Hepatocyte (in vitro differentiated cells): ENCODE measurements around the gene WNT6. TPM values are rescaled to one million over a fixed set of nuclear protein-coding genes. Genes with fewer than 3 reads are reported as not detected.

ENCODE experiments used
- DNase-seq: peaks from one replicate; pipeline ENCODE4 v3.0.0-alpha.2; 2016; ENCODE audit warnings: low spot score
- H2AFZ ChIP-seq: fragments of 200-600 bp; sonication (generic); 2 replicates; pipeline ENCODE4 v1.6.0; 2016; ENCODE audit warnings: antibody characterized with exemption, mild to moderate bottlenecking
- H3K27ac ChIP-seq: fragments of 200-600 bp; sonication (generic); 2 replicates; pipeline ENCODE4 v1.5.1; 2016; ENCODE audit warnings: mild to moderate bottlenecking
- H3K27me3 ChIP-seq: fragments of 200-600 bp; sonication (generic); 2 replicates; pipeline ENCODE4 v1.6.1; 2016
- H3K36me3 ChIP-seq: fragments of 200-600 bp; sonication (generic); replicated peaks from 2 replicates; pipeline ENCODE4 v1.5.1; 2016; ENCODE audit warnings: low read depth; ENCODE audit not compliant: insufficient read depth
- H3K4me1 ChIP-seq: fragments of 200-600 bp; sonication (generic); 2 replicates; pipeline ENCODE4 v1.5.1; 2016; ENCODE audit warnings: mild to moderate bottlenecking, moderate library complexity; ENCODE audit not compliant: insufficient read depth
- H3K4me2 ChIP-seq: fragments of 200-600 bp; sonication (generic); 2 replicates; pipeline ENCODE4 v1.6.0; 2016
- H3K4me3 ChIP-seq: fragments of 200-600 bp; sonication (generic); 2 replicates; pipeline ENCODE4 v1.5.1; 2016; ENCODE audit warnings: mild to moderate bottlenecking
- H3K79me2 ChIP-seq: fragments of 200-600 bp; sonication (generic); 2 replicates; pipeline ENCODE4 v1.6.0; 2017; ENCODE audit warnings: mild to moderate bottlenecking
- H3K9me2 ChIP-seq: fragments of 200-600 bp; sonication (generic); replicated peaks from 2 replicates; pipeline ENCODE4 v1.6.0; 2017; ENCODE audit warnings: mild to moderate bottlenecking; ENCODE audit not compliant: insufficient read depth
- H3K9me3 ChIP-seq: fragments of 200-600 bp; sonication (generic); 2 replicates; pipeline ENCODE4 v1.5.1; 2016; ENCODE audit warnings: low read depth, mild to moderate bottlenecking
- H4K20me1 ChIP-seq: fragments of 200-600 bp; sonication (generic); 2 replicates; pipeline ENCODE4 v1.6.0; 2016; ENCODE audit warnings: mild to moderate bottlenecking; ENCODE audit not compliant: insufficient read depth, poor library complexity, severe bottlenecking
- EZH2 ChIP-seq: fragments of 200-600 bp; sonication (generic); IDR thresholded peaks from 2 replicates; pipeline ENCODE4 v1.6.1; 2016; ENCODE audit warnings: antibody characterized with exemption, mild to moderate bottlenecking, borderline replicate concordance
- EZH2phosphoT487 ChIP-seq: fragments of 200-600 bp; sonication (generic); IDR thresholded peaks from one replicate; pipeline ENCODE4 v1.6.1; 2018; ENCODE audit warnings: antibody characterized with exemption, mild to moderate bottlenecking, low read depth, moderate library complexity; ENCODE audit not compliant: unreplicated experiment, severe bottlenecking
- WGBS: methylation state at CpG from one replicate; pipeline ENCODE4 v1.1.6; 2016; ENCODE audit warnings: low lambda C conversion rate; ENCODE audit errors: missing lambda C conversion rate; 5-methylcytosine and 5-hydroxymethylcytosine counted together
- polyA plus RNA-seq: library from polyadenylated mRNA; unstranded; fragments of >200 nt; fragmentation: Nextera tagmentation; extraction: Ambion mirVana; gene quantifications from 2 replicates; pipeline ENCODE4 v1.2.1, GENCODE V29; 2016
- total RNA-seq: library from RNA; depleted of rRNA; stranded (reverse); fragments of >200 nt; gene quantifications from 2 replicates; pipeline ENCODE4 v1.2.3, GENCODE V29; 2014
- TF ChIP-seq, protein P1 (sequence below): fragments of 200-600 bp; sonication (generic); IDR thresholded peaks from 2 replicates; pipeline ENCODE4 v1.5.1; 2016; ENCODE audit warnings: antibody characterized with exemption, mild to moderate bottlenecking; ENCODE audit not compliant: poor library complexity

WNT6 gene
- total and polyA plus RNA-seq, 2 experiments from 2014 or later = 7.1 to 22.8 TPM

DNA sequence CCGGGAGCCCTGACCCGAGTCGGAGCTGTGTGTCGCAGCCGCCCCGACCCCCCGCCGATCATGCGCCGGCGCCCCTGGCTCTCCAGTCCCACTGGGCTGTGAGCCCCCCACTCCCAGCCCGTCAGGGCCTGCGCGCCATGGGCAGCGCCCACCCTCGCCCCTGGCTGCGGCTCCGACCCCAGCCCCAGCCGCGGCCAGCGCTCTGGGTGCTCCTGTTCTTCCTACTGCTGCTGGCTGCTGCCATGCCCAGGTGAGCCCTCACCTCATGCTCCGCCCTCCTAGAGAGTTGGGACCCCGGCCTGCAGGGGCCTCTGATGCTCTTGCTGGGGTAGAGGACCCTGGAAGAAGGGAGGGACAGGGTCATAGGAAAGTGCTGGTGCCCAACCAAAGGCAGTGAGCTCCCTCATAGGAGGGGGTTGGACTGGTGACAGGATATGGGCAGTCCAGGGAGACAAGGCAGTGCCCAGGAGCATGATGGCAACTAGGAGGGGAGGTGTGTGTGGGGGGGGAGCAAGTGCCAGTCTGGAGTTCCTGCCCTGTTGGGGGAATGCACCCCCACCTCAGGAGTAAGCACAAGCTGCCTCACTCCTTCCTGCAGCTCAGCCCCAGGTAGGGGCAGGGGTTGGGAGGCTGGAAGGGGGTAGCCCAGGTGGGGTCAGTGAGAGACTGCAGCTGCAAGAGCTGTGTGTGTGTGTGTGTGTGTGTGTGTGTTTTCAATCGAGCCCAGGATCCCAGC is 21.4 kb downstream of the WNT6 start:
- no peak overlapping the region for H3K4me3 ChIP-seq
- no peaks in the 10 kb centered on the region for H3K36me3 ChIP-seq
- WGBS = 28% methylated on average over 12 of the region's 24 CpGs
- no peak overlapping the region for H2AFZ ChIP-seq
- no peaks in the 10 kb centered on the region for H3K79me2 ChIP-seq
- H3K4me1 ChIP-seq = peaks cover 13% of the 10 kb centered on the region
- peaks cover 81% of the 10 kb centered on the region for H3K27me3 ChIP-seq
- peak overlapping the region; percentile 87 for H3K4me2 ChIP-seq
- no peak for DNase-seq
- H3K9me3 ChIP-seq = no peaks in the 10 kb centered on the region
- no peaks in the 10 kb centered on the region for H4K20me1 ChIP-seq
- H3K27ac ChIP-seq = no peak overlapping the region
- no peak for TF ChIP-seq EZH2
- TF ChIP-seq, protein P1, sequence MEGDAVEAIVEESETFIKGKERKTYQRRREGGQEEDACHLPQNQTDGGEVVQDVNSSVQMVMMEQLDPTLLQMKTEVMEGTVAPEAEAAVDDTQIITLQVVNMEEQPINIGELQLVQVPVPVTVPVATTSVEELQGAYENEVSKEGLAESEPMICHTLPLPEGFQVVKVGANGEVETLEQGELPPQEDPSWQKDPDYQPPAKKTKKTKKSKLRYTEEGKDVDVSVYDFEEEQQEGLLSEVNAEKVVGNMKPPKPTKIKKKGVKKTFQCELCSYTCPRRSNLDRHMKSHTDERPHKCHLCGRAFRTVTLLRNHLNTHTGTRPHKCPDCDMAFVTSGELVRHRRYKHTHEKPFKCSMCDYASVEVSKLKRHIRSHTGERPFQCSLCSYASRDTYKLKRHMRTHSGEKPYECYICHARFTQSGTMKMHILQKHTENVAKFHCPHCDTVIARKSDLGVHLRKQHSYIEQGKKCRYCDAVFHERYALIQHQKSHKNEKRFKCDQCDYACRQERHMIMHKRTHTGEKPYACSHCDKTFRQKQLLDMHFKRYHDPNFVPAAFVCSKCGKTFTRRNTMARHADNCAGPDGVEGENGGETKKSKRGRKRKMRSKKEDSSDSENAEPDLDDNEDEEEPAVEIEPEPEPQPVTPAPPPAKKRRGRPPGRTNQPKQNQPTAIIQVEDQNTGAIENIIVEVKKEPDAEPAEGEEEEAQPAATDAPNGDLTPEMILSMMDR = no peak
- H3K9me2 ChIP-seq = no peaks in the 10 kb centered on the region

DNA sequence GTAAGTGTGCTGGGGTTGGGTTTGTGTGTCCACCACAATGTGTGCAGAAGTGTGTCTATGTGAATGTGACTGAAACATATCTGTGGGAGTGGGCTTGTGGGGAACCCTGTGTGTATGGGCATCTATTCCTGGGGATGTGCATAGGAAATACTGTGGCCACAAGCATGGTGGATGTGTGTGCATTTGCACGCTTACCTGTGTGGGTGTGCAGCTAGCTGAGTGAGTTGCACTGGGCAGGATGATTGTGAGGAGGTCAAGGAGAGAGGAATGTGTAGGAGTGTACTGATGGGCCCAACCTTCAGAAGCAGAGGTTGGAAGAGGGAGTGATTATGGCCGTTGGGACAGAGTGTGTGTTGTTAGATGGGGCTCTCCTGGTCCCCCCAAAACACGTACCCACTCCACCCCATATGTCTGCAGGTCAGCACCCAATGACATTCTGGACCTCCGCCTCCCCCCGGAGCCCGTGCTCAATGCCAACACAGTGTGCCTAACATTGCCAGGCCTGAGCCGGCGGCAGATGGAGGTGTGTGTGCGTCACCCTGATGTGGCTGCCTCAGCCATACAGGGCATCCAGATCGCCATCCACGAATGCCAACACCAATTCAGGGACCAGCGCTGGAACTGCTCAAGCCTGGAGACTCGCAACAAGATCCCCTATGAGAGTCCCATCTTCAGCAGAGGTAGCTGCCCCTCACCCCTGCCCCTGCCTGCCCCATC is 22.3 kb downstream of the WNT6 start:
- Histone ChIP-seq H3K79me2 (no peaks in the 10 kb centered on the region), H3K27ac (no peak overlapping the region), H4K20me1 (no peaks in the 10 kb centered on the region), H3K4me3 (no peak overlapping the region), H3K27me3 (peaks cover 79% of the 10 kb centered on the region), H3K4me1 (peaks cover 17% of the 10 kb centered on the region), H3K36me3 (no peaks in the 10 kb centered on the region), H2AFZ (no peak overlapping the region), H3K4me2 (no peak overlapping the region), H3K9me3 (no peaks in the 10 kb centered on the region), H3K9me2 (no peaks in the 10 kb centered on the region)
- TF ChIP-seq, protein P1 = no peak
- no peak for TF ChIP-seq EZH2
- TF ChIP-seq EZH2phosphoT487 = no peak
- DNase-seq = no peak
- WGBS = 79% methylated on average over 13 of the region's 13 CpGs

DNA sequence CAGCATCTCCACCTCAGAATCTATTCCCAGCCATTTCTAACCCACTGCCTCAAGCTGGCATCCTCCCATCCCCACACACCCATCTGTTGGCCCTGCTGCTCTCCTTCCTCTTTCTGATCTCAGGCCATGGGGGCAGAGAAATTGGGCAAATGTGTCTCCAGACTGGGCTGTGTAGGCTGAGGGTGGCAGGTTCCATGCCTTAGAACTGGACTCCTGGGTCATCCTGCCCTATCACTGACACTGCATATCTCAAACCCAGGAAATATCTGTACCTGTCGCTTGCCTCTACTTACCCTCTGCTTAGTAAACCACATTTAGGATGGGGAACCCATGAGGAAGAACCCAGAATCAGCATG is 22.8 kb downstream of the WNT6 start:
- 79% methylated on average over 1 of the region's 1 CpG for WGBS
- TF ChIP-seq EZH2 (no peak), EZH2phosphoT487 (no peak)
- TF ChIP-seq, protein P1 = no peak

More for the DNA sequence above, 22.8 kb downstream of the WNT6 start:
- no peak overlapping the region for H3K27ac ChIP-seq
- H3K27me3 ChIP-seq = peaks cover 77% of the 10 kb centered on the region
- H3K9me3 ChIP-seq = no peaks in the 10 kb centered on the region
- no peak for DNase-seq
- no peaks in the 10 kb centered on the region for H4K20me1 ChIP-seq
- no peak overlapping the region for H2AFZ ChIP-seq
- no peak overlapping the region for H3K4me3 ChIP-seq
- H3K36me3 ChIP-seq = no peaks in the 10 kb centered on the region
- peaks cover 17% of the 10 kb centered on the region for H3K4me1 ChIP-seq
- no peak overlapping the region for H3K4me2 ChIP-seq
- H3K9me2 ChIP-seq = no peaks in the 10 kb centered on the region
- H3K79me2 ChIP-seq = no peaks in the 10 kb centered on the region
